Prostate gland (tissue), 2 donors: ENCODE results near the gene S1PR1. TPM values are rescaled to one million over a fixed set of nuclear protein-coding genes. Genes with fewer than 3 reads are reported as not detected.
"Not testable (repeated sequence)": the region's sequence is repeated elsewhere in the genome, so short reads cannot be mapped to it uniquely, and the experiment has no call there.

Experiments
- DNase-seq: peaks from one replicate; pipeline ENCODE4 v3.0.0-alpha.2; 2019; ENCODE audit warnings: low spot score
- H3K27ac ChIP-seq, 2 donors: fragments of 200-600 bp; sonication (generic); 2 replicates each; pipeline ENCODE4 v1.5.1; 2017 to 2019
- H3K27me3 ChIP-seq: fragments of 200-600 bp; sonication (generic); replicated peaks from 2 replicates; pipeline ENCODE4 v1.5.1; 2019; ENCODE audit not compliant: insufficient read depth
- H3K36me3 ChIP-seq, 2 donors: fragments of 200-600 bp; sonication (generic); 1 replicate in 1 of 2; 2 replicates in 1 of 2; pipeline versions ENCODE4 v1.5.1 to v1.8.1; 2017 to 2019
- H3K4me1 ChIP-seq: fragments of 200-600 bp; sonication (generic); replicated peaks from 2 replicates; pipeline ENCODE4 v1.5.1; 2019
- H3K4me3 ChIP-seq, 2 donors: fragments of 200-600 bp; sonication (generic); 2 replicates each; pipeline ENCODE4 v1.5.1; 2017 to 2019
- H3K9me3 ChIP-seq: fragments of 200-600 bp; sonication (generic); 2 replicates; pipeline ENCODE4 v1.5.1; 2017
- CTCF ChIP-seq, 4 experiments: fragments of 200-600 bp in 2 of 4; fragments of 450-650 bp in 2 of 4; sonication (generic) in 2 of 4; IDR thresholded peaks; 1 replicate in 3 of 4; 2 replicates in 1 of 4; pipeline ENCODE4 v1.5.1; 2016 to 2019; ENCODE audit warnings: antibody characterized with exemption in 4 of 4, mild to moderate bottlenecking in 2 of 4, moderate library complexity in 2 of 4
- POLR2A ChIP-seq: fragments of 450-650 bp; IDR thresholded peaks from one replicate; pipeline ENCODE4 v1.6.1; 2016; ENCODE audit warnings: antibody characterized with exemption, mild to moderate bottlenecking
- POLR2AphosphoS5 ChIP-seq: sonication (generic); formaldehyde crosslinking; IDR thresholded peaks from one replicate; pipeline ENCODE4 v1.6.1; 2017; ENCODE audit warnings: antibody characterized with exemption
- WGBS: methylation state at CpG from one replicate; pipeline ENCODE4 v1.1.5; 2018; 5-methylcytosine and 5-hydroxymethylcytosine counted together
- intact Hi-C: fragments of 100-400 bp; cut with DNase I; formaldehyde crosslinking; loops from one replicate; pipeline ENCODE4 v1.14.2; 2022
- total RNA-seq, 2 donors: library from RNA; depleted of rRNA; stranded (reverse); fragments of >200 nt; gene quantifications; one replicate each; pipeline ENCODE4 v1.1.0, GENCODE V29; 2016

Gene S1PR1
- total RNA-seq, 2 donors from 2014 or later = 9.7 to 24.2 TPM

GRCh38 chr1:101228424-101229134, 8.2 kb upstream of the S1PR1 start:
- 88% methylated on average over 6 of the region's 6 CpGs for WGBS
- no peak for TF ChIP-seq POLR2A
- no peak for TF ChIP-seq CTCF (IDR thresholded peaks at IDR 0.05)
- no peak for TF ChIP-seq POLR2AphosphoS5
- intact Hi-C loops = no loop called here

GRCh38 chr1:101232182-101232581, 4.6 kb upstream of the S1PR1 start:
- H3K27me3 ChIP-seq, H3K36me3 ChIP-seq, H3K9me3 ChIP-seq, H3K4me3 ChIP-seq, DNase-seq, H3K27ac ChIP-seq, intact Hi-C loops, H3K4me1 ChIP-seq: not testable (repeated sequence)

More at GRCh38 chr1:101228424-101229134, 8.2 kb upstream of the S1PR1 start:
- Histone ChIP-seq H3K4me1 (no peaks in the 10 kb centered on the region), H3K4me3 (no peak overlapping the region), H3K36me3 (no peaks in the 10 kb centered on the region), H3K27me3 (no peaks in the 10 kb centered on the region), H3K9me3 (no peaks in the 10 kb centered on the region), H3K27ac (no peak overlapping the region)
- DNase-seq = no peak

- Histone ChIP-seq H3K4me3 (no peak overlapping the region), H3K9me3 (no peaks in the 10 kb centered on the region), H3K27me3 (no peaks in the 10 kb centered on the region), H3K27ac (no peak overlapping the region), H3K36me3 (no peaks in the 10 kb centered on the region), H3K4me1 (no peaks in the 10 kb centered on the region)
- no peak for TF ChIP-seq POLR2AphosphoS5
- no peak for TF ChIP-seq POLR2A
- no peak for TF ChIP-seq CTCF (IDR thresholded peaks at IDR 0.05)
- WGBS = 84% methylated on average over 7 of the region's 7 CpGs
- DNase-seq = no peak
- intact Hi-C loops = no loop called here
Measured at GRCh38 chr1:101233495-101233894, 3.3 kb upstream of the S1PR1 start.

- intact Hi-C loops = loop anchor here (5.0 kb wide), 3 partner anchors 38 to 208 kb away; partner anchors contain the start of gene DPH5
- 25% methylated on average over 6 of the region's 6 CpGs for WGBS
Measured at GRCh38 chr1:101235216-101235695, 1.6 kb upstream of the S1PR1 start.

More at GRCh38 chr1:101235216-101235695, 1.6 kb upstream of the S1PR1 start:
- Histone ChIP-seq H3K27me3 (no peaks in the 10 kb centered on the region), H3K9me3 (no peaks in the 10 kb centered on the region), H3K27ac (peak overlapping the region in 1 of 2 donors; percentile 64), H3K4me1 (no peaks in the 10 kb centered on the region), H3K36me3 (no peaks in the 10 kb centered on the region), H3K4me3 (no peak overlapping the region)
- no peak for TF ChIP-seq CTCF (IDR thresholded peaks at IDR 0.05)
- no peak for TF ChIP-seq POLR2A
- TF ChIP-seq POLR2AphosphoS5 = no peak
- DNase-seq = no peak
